ENCODE measurements around the gene CTLA4.
A peak's percentile ranks its signal among the peaks of the same experiment; 100 is the strongest.

CTLA4 gene

DNA sequence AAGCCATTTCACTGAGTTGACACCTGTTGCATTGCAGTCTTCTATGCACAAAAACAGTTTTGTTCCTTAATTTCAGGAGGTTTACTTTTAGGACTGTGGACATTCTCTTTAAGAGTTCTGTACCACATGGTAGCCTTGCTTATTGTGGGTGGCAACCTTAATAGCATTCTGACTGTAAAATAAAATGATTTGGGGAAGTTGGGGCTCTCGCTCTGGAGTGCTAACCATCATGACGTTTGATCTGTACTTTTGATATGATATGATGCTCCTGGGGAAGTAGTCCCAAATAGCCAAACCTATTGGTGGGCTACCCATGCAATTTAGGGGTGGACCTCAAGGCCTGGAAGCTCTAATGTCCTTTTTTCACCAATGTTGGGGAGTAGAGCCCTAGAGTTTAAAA lies 3.4 kb downstream of the CTLA4 start:
- H2AK5ac ChIP-seq (ENCODE audit: low read depth, low read length) = no peak overlapping the region

DNA sequence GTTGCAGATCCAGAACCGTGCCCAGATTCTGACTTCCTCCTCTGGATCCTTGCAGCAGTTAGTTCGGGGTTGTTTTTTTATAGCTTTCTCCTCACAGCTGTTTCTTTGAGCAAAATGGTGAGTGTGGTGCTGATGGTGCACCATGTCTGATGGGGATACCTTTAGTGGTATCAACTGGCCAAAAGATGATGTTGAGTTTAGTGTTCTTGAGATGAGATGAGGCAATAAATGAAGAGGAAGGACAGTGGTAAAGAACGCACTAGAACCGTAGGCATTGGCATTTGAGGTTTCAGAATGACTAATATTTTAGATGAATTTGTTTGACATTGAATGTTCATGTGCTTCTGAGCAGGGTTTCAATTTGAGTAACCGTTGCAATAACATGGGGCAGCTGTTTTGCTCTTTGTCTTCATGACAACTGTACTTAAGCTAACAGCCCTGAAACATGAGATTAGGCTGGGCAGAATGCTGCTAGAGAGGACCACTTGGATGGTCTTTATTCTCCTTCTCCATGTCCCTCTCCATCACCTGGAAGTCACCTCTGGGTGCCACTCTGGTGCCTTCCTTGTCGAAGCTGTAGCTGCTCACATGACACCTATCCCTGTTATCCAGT lies 3.9 kb downstream of the CTLA4 start:
- Histone ChIP-seq H3K9ac (ENCODE audit: low read depth, low read length, poor library complexity) (no peak overlapping the region), H3K27me3 (ENCODE audit: control insufficient read depth in 3 of 3, insufficient read depth in 3 of 3, low read depth in 1 of 3, low read length in 3 of 3) (peaks cover 0 to 6% (median 0%) of the 10 kb centered on the region in 3 experiments), H2BK15ac (ENCODE audit: low read length) (no peak overlapping the region), H4K8ac (ENCODE audit: low read depth, low read length) (no peak overlapping the region), H3K4me1 (ENCODE audit: control insufficient read depth in 2 of 2, insufficient read depth in 1 of 2, low read depth in 1 of 2, low read length in 2 of 2) (peaks cover 0 to 4% of the 10 kb centered on the region in 2 donors), H2BK120ac (ENCODE audit: low read depth, low read length) (no peak overlapping the region), H3K27ac (replicated peaks; ENCODE audit: low read length) (no peak overlapping the region), H3K79me1 (ENCODE audit: low read depth, low read length) (no peaks in the 10 kb centered on the region), H3K4me2 (ENCODE audit: insufficient read depth, low read length, poor library complexity, severe bottlenecking) (no peak overlapping the region), H2BK12ac (ENCODE audit: low read length) (no peak overlapping the region), H3K4me3 (ENCODE audit: low read length in 2 of 2) (no peak overlapping the region), H3K9me3 (replicated peaks in 1 of 2; ENCODE audit: control insufficient read depth in 2 of 2, insufficient read depth in 1 of 2, low read depth in 1 of 2, low read length in 2 of 2) (no peaks in the 10 kb centered on the region), H3K14ac (ENCODE audit: low read length) (no peak overlapping the region), H2AK5ac (ENCODE audit: low read depth, low read length) (no peak overlapping the region), H3K18ac (ENCODE audit: low read length) (no peak overlapping the region), H3K23ac (ENCODE audit: low read depth, low read length, poor library complexity) (no peak overlapping the region), H2AFZ (ENCODE audit: low read length) (no peak overlapping the region), H3K36me3 (replicated peaks in 1 of 2; ENCODE audit: control insufficient read depth in 2 of 2, insufficient read depth in 2 of 2, low read length in 2 of 2) (no peaks in the 10 kb centered on the region), H3K4ac (ENCODE audit: low read length) (no peak overlapping the region), H4K91ac (ENCODE audit: low read depth, low read length, poor library complexity) (no peak overlapping the region), H2BK5ac (ENCODE audit: low read length) (no peak overlapping the region)
- no peak for DNase-seq (ENCODE audit: low spot score)
- WGBS, 2 donors (ENCODE audit: extremely low coverage in 2 of 2, insufficient read length in 2 of 2, insufficient replicate concordance in 1 of 2) = no CpG with 5 or more reads among the region's 6 CpGs

More for the DNA sequence above, 3.4 kb downstream of the CTLA4 start:
- Histone ChIP-seq H3K4me3 (ENCODE audit: low read length in 2 of 2) (no peak overlapping the region), H3K18ac (ENCODE audit: low read length) (no peak overlapping the region), H2BK15ac (ENCODE audit: low read length) (no peak overlapping the region), H4K8ac (ENCODE audit: low read depth, low read length) (no peak overlapping the region), H2AFZ (ENCODE audit: low read length) (no peak overlapping the region), H3K27ac (replicated peaks; ENCODE audit: low read length) (no peak overlapping the region), H3K36me3 (replicated peaks in 1 of 2; ENCODE audit: control insufficient read depth in 2 of 2, insufficient read depth in 2 of 2, low read length in 2 of 2) (no peaks in the 10 kb centered on the region), H4K91ac (ENCODE audit: low read depth, low read length, poor library complexity) (no peak overlapping the region), H3K14ac (ENCODE audit: low read length) (no peak overlapping the region), H3K9ac (ENCODE audit: low read depth, low read length, poor library complexity) (no peak overlapping the region), H3K23ac (ENCODE audit: low read depth, low read length, poor library complexity) (no peak overlapping the region), H3K4ac (ENCODE audit: low read length) (no peak overlapping the region), H3K4me2 (ENCODE audit: insufficient read depth, low read length, poor library complexity, severe bottlenecking) (no peak overlapping the region), H3K27me3 (ENCODE audit: control insufficient read depth in 3 of 3, insufficient read depth in 3 of 3, low read depth in 1 of 3, low read length in 3 of 3) (peaks cover 0 to 6% (median 0%) of the 10 kb centered on the region in 3 experiments), H3K9me3 (replicated peaks in 1 of 2; ENCODE audit: control insufficient read depth in 2 of 2, insufficient read depth in 1 of 2, low read depth in 1 of 2, low read length in 2 of 2) (no peaks in the 10 kb centered on the region), H3K79me1 (ENCODE audit: low read depth, low read length) (no peaks in the 10 kb centered on the region), H2BK12ac (ENCODE audit: low read length) (no peak overlapping the region), H3K4me1 (ENCODE audit: control insufficient read depth in 2 of 2, insufficient read depth in 1 of 2, low read depth in 1 of 2, low read length in 2 of 2) (peaks cover 0 to 4% of the 10 kb centered on the region in 2 donors), H2BK5ac (ENCODE audit: low read length) (no peak overlapping the region), H2BK120ac (ENCODE audit: low read depth, low read length) (no peak overlapping the region)
- WGBS, 2 donors (ENCODE audit: extremely low coverage in 2 of 2, insufficient read length in 2 of 2, insufficient replicate concordance in 1 of 2) = no CpG with 5 or more reads among the region's 2 CpGs
- no peak for DNase-seq (ENCODE audit: low spot score)

DNA sequence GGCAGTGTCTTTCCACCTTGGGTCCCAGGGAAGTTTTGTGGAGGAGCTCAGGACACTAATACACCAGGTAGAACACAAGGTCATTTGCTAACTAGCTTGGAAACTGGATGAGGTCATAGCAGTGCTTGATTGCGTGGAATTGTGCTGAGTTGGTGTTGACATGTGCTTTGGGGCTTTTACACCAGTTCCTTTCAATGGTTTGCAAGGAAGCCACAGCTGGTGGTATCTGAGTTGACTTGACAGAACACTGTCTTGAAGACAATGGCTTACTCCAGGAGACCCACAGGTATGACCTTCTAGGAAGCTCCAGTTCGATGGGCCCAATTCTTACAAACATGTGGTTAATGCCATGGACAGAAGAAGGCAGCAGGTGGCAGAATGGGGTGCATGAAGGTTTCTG lies 5.9 kb downstream of the CTLA4 start:
- H3K4me1 ChIP-seq (ENCODE audit: control insufficient read depth in 2 of 2, insufficient read depth in 1 of 2, low read depth in 1 of 2, low read length in 2 of 2) = peaks cover 0 to 4% of the 10 kb centered on the region in 2 donors
- H3K27ac ChIP-seq (replicated peaks; ENCODE audit: low read length) = no peak overlapping the region
- H4K91ac ChIP-seq (ENCODE audit: low read depth, low read length, poor library complexity) = no peak overlapping the region
- no peak overlapping the region for H3K23ac ChIP-seq (ENCODE audit: low read depth, low read length, poor library complexity)
- no peak overlapping the region for H2AFZ ChIP-seq (ENCODE audit: low read length)
- H2BK12ac ChIP-seq (ENCODE audit: low read length) = no peak overlapping the region
- H2BK5ac ChIP-seq (ENCODE audit: low read length) = no peak overlapping the region
- H3K4me3 ChIP-seq (ENCODE audit: low read length in 2 of 2) = no peak overlapping the region
- no peak overlapping the region for H2AK5ac ChIP-seq (ENCODE audit: low read depth, low read length)
- DNase-seq (ENCODE audit: low spot score) = no peak
- H2BK120ac ChIP-seq (ENCODE audit: low read depth, low read length) = no peak overlapping the region
- no peak overlapping the region for H3K4ac ChIP-seq (ENCODE audit: low read length)
- H3K9ac ChIP-seq (ENCODE audit: low read depth, low read length, poor library complexity) = no peak overlapping the region
- H3K79me1 ChIP-seq (ENCODE audit: low read depth, low read length) = no peaks in the 10 kb centered on the region
- no CpG with 5 or more reads among the region's 2 CpGs for WGBS, 2 donors (ENCODE audit: extremely low coverage in 2 of 2, insufficient read length in 2 of 2, insufficient replicate concordance in 1 of 2)
- H3K14ac ChIP-seq (ENCODE audit: low read length) = no peak overlapping the region
- H3K27me3 ChIP-seq (ENCODE audit: control insufficient read depth in 3 of 3, insufficient read depth in 3 of 3, low read depth in 1 of 3, low read length in 3 of 3) = no peaks in the 10 kb centered on the region
- H3K4me2 ChIP-seq (ENCODE audit: insufficient read depth, low read length, poor library complexity, severe bottlenecking) = no peak overlapping the region
- no peak overlapping the region for H3K18ac ChIP-seq (ENCODE audit: low read length)
- H2BK15ac ChIP-seq (ENCODE audit: low read length) = no peak overlapping the region
- no peak overlapping the region for H4K8ac ChIP-seq (ENCODE audit: low read depth, low read length)
- H3K9me3 ChIP-seq (replicated peaks in 1 of 2; ENCODE audit: control insufficient read depth in 2 of 2, insufficient read depth in 1 of 2, low read depth in 1 of 2, low read length in 2 of 2) = no peaks in the 10 kb centered on the region
- no peaks in the 10 kb centered on the region for H3K36me3 ChIP-seq (replicated peaks in 1 of 2; ENCODE audit: control insufficient read depth in 2 of 2, insufficient read depth in 2 of 2, low read length in 2 of 2)

DNA sequence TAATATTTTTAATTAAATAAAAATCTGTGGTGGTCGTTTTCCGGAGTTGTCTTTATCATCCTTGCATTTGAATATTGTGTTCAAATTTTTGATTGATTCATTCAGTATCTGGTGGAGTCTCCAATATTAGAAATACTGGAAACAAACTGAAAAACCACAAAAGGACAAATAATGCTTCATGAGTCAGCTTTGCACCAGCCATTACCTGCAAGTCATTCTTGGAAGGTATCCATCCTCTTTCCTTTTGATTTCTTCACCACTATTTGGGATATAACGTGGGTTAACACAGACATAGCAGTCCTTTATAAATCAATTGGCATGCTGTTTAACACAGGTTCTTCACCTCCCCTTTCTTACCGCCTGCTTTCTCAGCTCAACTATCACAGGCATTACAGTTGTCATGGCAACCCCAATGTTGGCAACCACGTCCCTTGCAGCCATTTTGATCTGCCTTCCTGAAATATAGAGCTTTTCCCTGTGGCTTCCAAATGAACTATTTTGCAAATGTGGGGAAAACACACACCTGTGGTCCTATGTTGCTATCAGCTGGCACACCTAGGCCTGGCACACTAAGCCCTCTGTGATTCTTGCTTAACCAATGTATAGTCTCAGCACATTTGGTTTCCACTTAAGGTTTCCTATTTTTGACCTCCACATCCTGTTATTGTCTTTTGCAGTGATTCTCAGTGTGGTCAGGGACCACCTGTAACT lies 6.5 kb downstream of the CTLA4 start:
- no peak overlapping the region for H3K4me2 ChIP-seq (ENCODE audit: insufficient read depth, low read length, poor library complexity, severe bottlenecking)
- no peak overlapping the region for H2AK5ac ChIP-seq (ENCODE audit: low read depth, low read length)
- H3K4me1 ChIP-seq (ENCODE audit: control insufficient read depth in 2 of 2, insufficient read depth in 1 of 2, low read depth in 1 of 2, low read length in 2 of 2) = peaks cover 0 to 4% of the 10 kb centered on the region in 2 donors
- H3K4ac ChIP-seq (ENCODE audit: low read length) = no peak overlapping the region
- H2BK120ac ChIP-seq (ENCODE audit: low read depth, low read length) = no peak overlapping the region
- no peak overlapping the region for H4K91ac ChIP-seq (ENCODE audit: low read depth, low read length, poor library complexity)
- H3K36me3 ChIP-seq (replicated peaks in 1 of 2; ENCODE audit: control insufficient read depth in 2 of 2, insufficient read depth in 2 of 2, low read length in 2 of 2) = no peaks in the 10 kb centered on the region
- no peaks in the 10 kb centered on the region for H3K27me3 ChIP-seq (ENCODE audit: control insufficient read depth in 3 of 3, insufficient read depth in 3 of 3, low read depth in 1 of 3, low read length in 3 of 3)
- no peak overlapping the region for H2BK12ac ChIP-seq (ENCODE audit: low read length)
- H3K4me3 ChIP-seq (ENCODE audit: low read length in 2 of 2) = no peak overlapping the region
- H2AFZ ChIP-seq (ENCODE audit: low read length) = peak overlapping the region; percentile 2
- H3K23ac ChIP-seq (ENCODE audit: low read depth, low read length, poor library complexity) = no peak overlapping the region
- no peak overlapping the region for H2BK15ac ChIP-seq (ENCODE audit: low read length)
- no CpG with 5 or more reads among the region's 5 CpGs for WGBS, 2 donors (ENCODE audit: extremely low coverage in 2 of 2, insufficient read length in 2 of 2, insufficient replicate concordance in 1 of 2)
- no peaks in the 10 kb centered on the region for H3K79me1 ChIP-seq (ENCODE audit: low read depth, low read length)
- no peak overlapping the region for H3K14ac ChIP-seq (ENCODE audit: low read length)
- no peaks in the 10 kb centered on the region for H3K9me3 ChIP-seq (replicated peaks in 1 of 2; ENCODE audit: control insufficient read depth in 2 of 2, insufficient read depth in 1 of 2, low read depth in 1 of 2, low read length in 2 of 2)
- H3K27ac ChIP-seq (replicated peaks; ENCODE audit: low read length) = no peak overlapping the region
- H4K8ac ChIP-seq (ENCODE audit: low read depth, low read length) = no peak overlapping the region
- H2BK5ac ChIP-seq (ENCODE audit: low read length) = no peak overlapping the region
- no peak overlapping the region for H3K18ac ChIP-seq (ENCODE audit: low read length)
- H3K9ac ChIP-seq (ENCODE audit: low read depth, low read length, poor library complexity) = no peak overlapping the region
- DNase-seq (ENCODE audit: low spot score) = no peak

Measured in neuronal stem cell (in vitro differentiated cells).